Mucosa of descending colon (tissue), 3 donors: ENCODE data around the gene KIF5C. TPM values are rescaled to one million over a fixed set of nuclear protein-coding genes. Genes with fewer than 3 reads are reported as not detected.

Source experiments
- ATAC-seq: fragments of 200-7000 bp; cut with Tn5 transposase; one replicate; pipeline ENCODE4 v1.9.1; 2020; ENCODE audit warnings: mild to moderate bottlenecking, moderate library complexity
- DNase-seq, 3 donors: peaks; one replicate each; pipeline ENCODE4 v3.0.0-alpha.2; 2020
- H3K36me3 ChIP-seq: fragments of 200-600 bp; one replicate; pipeline ENCODE4 v1.8.0; 2021; ENCODE audit warnings: low read depth, mild to moderate bottlenecking
- H3K4me1 ChIP-seq: fragments of 200-600 bp; one replicate; pipeline ENCODE4 v1.8.0; 2021; ENCODE audit warnings: low read depth, mild to moderate bottlenecking
- H3K4me3 ChIP-seq: fragments of 200-600 bp; one replicate; pipeline ENCODE4 v1.8.0; 2021; ENCODE audit warnings: mild to moderate bottlenecking
- H3K9me3 ChIP-seq: fragments of 200-600 bp; one replicate; pipeline ENCODE4 v1.8.0; 2021; ENCODE audit warnings: mild to moderate bottlenecking
- CTCF ChIP-seq: fragments of 200-600 bp; IDR thresholded peaks from one replicate; pipeline ENCODE4 v1.8.0; 2022; ENCODE audit warnings: antibody characterized with exemption, mild to moderate bottlenecking
- intact Hi-C, 2 donors: fragments of 100-400 bp; cut with DNase I in 1 of 2; cut with micrococcal nuclease in 1 of 2; formaldehyde crosslinking; loops; one replicate each; pipeline versions ENCODE4 v1.11.0 to v1.11.1; 2022; cut with DNase I, micrococcal nuclease
- total RNA-seq, 3 donors: library from RNA; stranded (reverse); fragmentation: NEBNext Ultra II Directional in 2 of 3; extraction: Animal tissue kit (Norgen Biotek cat#: 25700) in 2 of 3; gene quantifications; one replicate each; pipeline versions ENCODE4 v1.2.1 to v1.2.4, GENCODE V29; 2021 to 2023
- donor health status: DM: no; HTN: no; CAD: no; lungs with moderate emphysema.
- donor health status: DM: no; HTN: no; CAD: no.
- donor health status: DM: no; HTN: yes; CAD: no.

KIF5C gene
- total RNA-seq, 3 donors from 2014 or later: 1.5 to 11.0 (median 2.5) TPM

GRCh38 chr2:148866091-148866490, 8.9 kb upstream of the KIF5C start:
- no peak for TF ChIP-seq CTCF
- intact Hi-C loops: no loop called here
- no peaks in the 10 kb centered on the region for H3K36me3 ChIP-seq
- no peak for DNase-seq
- H3K4me3 ChIP-seq: no peak overlapping the region
- H3K4me1 ChIP-seq: no peaks in the 10 kb centered on the region
- no peak for ATAC-seq
- H3K9me3 ChIP-seq: no peaks in the 10 kb centered on the region

- intact Hi-C loops: no loop called here
- TF ChIP-seq CTCF: no peak
- no peak for ATAC-seq
- no peak for DNase-seq
- Histone ChIP-seq H3K9me3 (no peaks in the 10 kb centered on the region), H3K4me1 (no peaks in the 10 kb centered on the region), H3K36me3 (no peaks in the 10 kb centered on the region), H3K4me3 (no peak overlapping the region)
Observed at GRCh38 chr2:148867079-148867769, 7.8 kb upstream of the KIF5C start.

DNA sequence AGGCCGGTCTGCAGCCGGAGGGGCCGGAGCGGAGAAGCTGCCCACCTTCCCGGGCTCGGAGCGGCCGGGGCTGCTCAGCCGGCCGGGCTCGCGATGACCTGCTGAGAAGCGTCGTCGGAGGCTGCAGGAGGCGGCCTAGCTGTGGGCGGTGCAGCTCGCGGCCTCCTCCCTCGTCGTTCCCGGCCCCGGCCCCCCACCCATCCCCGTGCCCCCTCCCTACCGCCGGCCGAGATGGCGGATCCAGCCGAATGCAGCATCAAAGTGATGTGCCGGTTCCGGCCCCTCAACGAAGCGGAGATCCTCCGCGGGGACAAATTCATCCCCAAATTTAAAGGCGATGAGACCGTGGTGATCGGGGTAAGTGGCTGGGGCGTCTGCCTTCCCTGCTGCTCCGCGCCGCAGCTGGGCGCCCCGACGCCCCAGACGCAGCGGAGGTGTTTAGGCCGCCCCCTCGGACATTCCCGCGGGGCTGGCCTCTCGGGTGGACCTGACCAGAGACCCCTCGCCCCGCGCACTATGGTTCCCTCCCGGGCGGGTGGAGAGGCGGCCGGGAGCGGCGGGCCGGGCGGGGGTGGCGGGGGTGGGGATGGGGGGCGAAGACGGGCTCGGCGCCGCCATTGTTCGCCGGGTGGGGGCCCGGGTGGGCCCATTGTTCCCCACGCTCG, 492 bp downstream of the KIF5C start:
- intact Hi-C loops: no loop called here
- peak in 2 of 3 donors; percentile 27 to 48 for DNase-seq

DNA sequence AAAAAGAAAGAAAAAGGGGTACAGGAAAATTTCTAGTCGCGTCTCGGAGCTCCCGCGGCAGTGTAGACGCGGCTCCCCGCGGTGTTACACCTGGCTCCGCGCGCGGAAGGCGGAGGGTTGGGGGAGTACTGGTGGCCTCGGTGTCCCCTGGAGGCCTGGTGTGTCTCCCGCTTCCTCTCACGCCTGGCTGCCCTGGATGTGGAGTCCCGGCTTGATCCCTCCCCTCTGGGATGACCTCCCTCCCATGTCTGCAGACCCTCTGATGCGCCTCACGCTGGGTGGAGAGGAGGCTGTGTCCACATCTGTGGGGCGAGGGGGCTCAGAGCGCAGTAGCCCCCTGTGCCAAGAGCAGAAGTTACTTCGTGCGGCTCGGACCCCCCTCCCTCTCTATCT, 1.2 kb downstream of the KIF5C start:
- Histone ChIP-seq H3K4me3 (no peak overlapping the region), H3K4me1 (peaks cover 9% of the 10 kb centered on the region), H3K36me3 (no peaks in the 10 kb centered on the region), H3K9me3 (peaks cover 5% of the 10 kb centered on the region)
- TF ChIP-seq CTCF: no peak
- intact Hi-C loops: no loop called here
- peak; percentile 17 for ATAC-seq
- DNase-seq: peak in 2 of 3 donors; percentile 27 to 54

More for the DNA sequence above, 492 bp downstream of the KIF5C start:
- Histone ChIP-seq H3K4me3 (no peak overlapping the region), H3K4me1 (peaks cover 9% of the 10 kb centered on the region), H3K36me3 (no peaks in the 10 kb centered on the region), H3K9me3 (peaks cover 4% of the 10 kb centered on the region)
- TF ChIP-seq CTCF: no peak
- peak; percentile 25 for ATAC-seq

- Histone ChIP-seq H3K4me3 (no peak overlapping the region), H3K36me3 (no peaks in the 10 kb centered on the region), H3K9me3 (peaks cover 5% of the 10 kb centered on the region), H3K4me1 (peaks cover 9% of the 10 kb centered on the region)
- TF ChIP-seq CTCF: no peak
- peak; percentile 24 to 51 (median 32) for DNase-seq
- intact Hi-C loops: no loop called here
- peak; percentile 35 for ATAC-seq
Observed at GRCh38 chr2:148876595-148877402, 1.8 kb downstream of the KIF5C start.
